Sigmoid colon (tissue), 4 donors: ENCODE measurements around the gene UST.

Experiments
- CTCF ChIP-seq, 4 experiments: fragments of 450-650 bp in 3 of 4; fragments of 200-600 bp in 1 of 4; IDR thresholded peaks; one replicate each; pipeline ENCODE4 v1.5.1; 2016 to 2019; ENCODE audit warnings: antibody characterized with exemption in 4 of 4, mild to moderate bottlenecking in 3 of 4, moderate library complexity in 2 of 4
- EP300 ChIP-seq, 4 donors: sonication (generic); formaldehyde crosslinking; IDR thresholded peaks; one replicate each; pipeline ENCODE4 v1.6.1; 2017; ENCODE audit warnings: antibody characterized with exemption in 4 of 4
- POLR2A ChIP-seq, 2 donors: fragments of 450-650 bp; IDR thresholded peaks; one replicate each; pipeline ENCODE4 v1.6.1; 2016; ENCODE audit warnings: antibody characterized with exemption in 2 of 2, mild to moderate bottlenecking in 2 of 2, moderate library complexity in 2 of 2

- TF ChIP-seq CTCF (IDR thresholded peaks at IDR 0.05) (no peak), POLR2A (IDR thresholded peaks at IDR 0.05) (no peak), EP300 (IDR thresholded peaks at IDR 0.05) (no peak)
Measured at GRCh38 chr6:148983966-148984365, 237.1 kb downstream of the UST start.
